ENCODE measurements around the gene BOD1L1. TPM values are rescaled to one million over a fixed set of nuclear protein-coding genes. Genes with fewer than 3 reads are reported as not detected.

The BOD1L1 gene
- total RNA-seq, 2 experiments from 2014 or later, result 39.3 to 39.6 TPM

- no peak overlapping the region for H3K4me3 ChIP-seq (ENCODE audit: low read length)
- no peak overlapping the region for H3K4me3 Mint-ChIP-seq
- no peaks in the 10 kb centered on the region for H3K9me3 ChIP-seq (ENCODE audit: control insufficient read depth in 1 of 2, insufficient read depth in 1 of 2, low read length in 2 of 2)
- DNase-seq (peak in 3 of 14 experiments; percentile 18 to 31 (median 28)), ATAC-seq (ENCODE audit: poor library complexity) (no peak)
- H3K36me3 Mint-ChIP-seq (ENCODE audit: low read depth), result peaks cover 87% of the 10 kb centered on the region
- no peak overlapping the region for H3K27ac Mint-ChIP-seq
- no peak overlapping the region for H3K27ac ChIP-seq (ENCODE audit: low read depth in 1 of 2, low read length in 2 of 2)
- CTCF ChIA-PET, result no interaction called here
- H3K4me1 ChIP-seq (ENCODE audit: insufficient read depth, low read length), result no peaks in the 10 kb centered on the region
- peaks cover 84% of the 10 kb centered on the region for H3K36me3 ChIP-seq (ENCODE audit: insufficient read depth, low read length)
- intact Hi-C loops (cut with DNase I, micrococcal nuclease), result no loop called here
- POLR2A ChIA-PET, result no interaction called here
- no peaks in the 10 kb centered on the region for H3K27me3 ChIP-seq (ENCODE audit: control insufficient read depth in 1 of 2, insufficient read depth in 2 of 2, low read length in 2 of 2)
- H3K9me3 Mint-ChIP-seq, result no peaks in the 10 kb centered on the region
- H3K27me3 Mint-ChIP-seq, result no peaks in the 10 kb centered on the region
- no peak for TF ChIP-seq CTCF (IDR thresholded peaks at IDR 0.05)
- peaks cover 27% of the 10 kb centered on the region for H3K4me1 Mint-ChIP-seq (ENCODE audit: low read depth)
These were observed 12.4 kb downstream of the BOD1L1 start for GRCh38 chr4:13615161-13615560.

DNA sequence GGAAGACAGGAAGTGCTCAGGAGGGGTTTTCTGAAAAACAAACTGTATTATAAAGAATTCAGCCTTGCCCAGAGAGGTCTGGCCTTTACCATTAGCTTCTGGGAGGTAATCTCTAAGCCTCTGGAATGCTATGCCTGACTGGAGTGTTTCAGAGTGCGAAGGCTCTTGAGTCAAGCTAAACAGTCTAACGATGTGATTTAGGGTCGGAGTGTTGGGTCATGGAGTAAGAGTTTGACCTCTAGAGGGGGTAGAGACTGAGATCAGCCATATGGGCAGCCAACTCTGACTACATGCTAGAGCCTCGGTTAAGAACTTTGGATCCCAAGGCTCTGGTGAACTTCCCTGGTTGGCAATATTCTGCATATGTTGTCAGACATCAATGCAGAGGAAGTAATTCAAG, 15.0 kb downstream of the BOD1L1 start:
- ChIA-PET POLR2A (no interaction called here), CTCF (interaction anchor here (1.1 to 1.7 kb wide), 2 partner anchors 15 to 42 kb away, joined by 3 to 4 read pairs; partner anchors contain the start of gene BOD1L1)
- H3K9me3 Mint-ChIP-seq, result no peaks in the 10 kb centered on the region
- Histone ChIP-seq H3K4me1 (ENCODE audit: insufficient read depth, low read length) (no peaks in the 10 kb centered on the region), H3K9me3 (ENCODE audit: control insufficient read depth in 1 of 2, insufficient read depth in 1 of 2, low read length in 2 of 2) (no peaks in the 10 kb centered on the region), H3K4me3 (ENCODE audit: low read length) (no peak overlapping the region), H3K36me3 (ENCODE audit: insufficient read depth, low read length) (peaks cover 85% of the 10 kb centered on the region), H3K27ac (ENCODE audit: low read depth in 1 of 2, low read length in 2 of 2) (no peak overlapping the region), H3K27me3 (ENCODE audit: control insufficient read depth in 1 of 2, insufficient read depth in 2 of 2, low read length in 2 of 2) (no peaks in the 10 kb centered on the region)
- H3K36me3 Mint-ChIP-seq (ENCODE audit: low read depth), result peaks cover 93% of the 10 kb centered on the region
- TF ChIP-seq CTCF (IDR thresholded peaks at IDR 0.05), result no peak
- H3K4me1 Mint-ChIP-seq (ENCODE audit: low read depth), result peaks cover 22% of the 10 kb centered on the region
- intact Hi-C loops (cut with DNase I, micrococcal nuclease), result no loop called here
- H3K27ac Mint-ChIP-seq, result no peak overlapping the region
- ATAC-seq (ENCODE audit: poor library complexity) (no peak), DNase-seq (no peak)
- no peaks in the 10 kb centered on the region for H3K27me3 Mint-ChIP-seq
- no peak overlapping the region for H3K4me3 Mint-ChIP-seq

- Histone ChIP-seq H3K4me3 (ENCODE audit: low read length) (no peak overlapping the region), H3K36me3 (ENCODE audit: insufficient read depth, low read length) (peaks cover 89% of the 10 kb centered on the region), H3K9me3 (ENCODE audit: control insufficient read depth in 1 of 2, insufficient read depth in 1 of 2, low read length in 2 of 2) (no peaks in the 10 kb centered on the region), H3K4me1 (ENCODE audit: insufficient read depth, low read length) (no peaks in the 10 kb centered on the region), H3K27ac (ENCODE audit: low read depth in 1 of 2, low read length in 2 of 2) (no peak overlapping the region), H3K27me3 (ENCODE audit: control insufficient read depth in 1 of 2, insufficient read depth in 2 of 2, low read length in 2 of 2) (no peaks in the 10 kb centered on the region)
- H3K27ac Mint-ChIP-seq, result no peak overlapping the region
- POLR2A ChIA-PET, result interaction anchor here (0.8 kb wide), 1 partner anchor 32 kb away, joined by 3 read pairs; no protein-coding TSS in a partner anchor
- H3K4me1 Mint-ChIP-seq (ENCODE audit: low read depth), result peaks cover 12% of the 10 kb centered on the region
- no peak for ATAC-seq (ENCODE audit: poor library complexity)
- peaks cover 94% of the 10 kb centered on the region for H3K36me3 Mint-ChIP-seq (ENCODE audit: low read depth)
- H3K9me3 Mint-ChIP-seq, result no peaks in the 10 kb centered on the region
- intact Hi-C loops (cut with DNase I, micrococcal nuclease), result loop anchor here in 1 of 2 experiments (2.0 kb wide), 1 partner anchor 21 kb away; no protein-coding TSS in a partner anchor
- CTCF ChIA-PET, result no interaction called here
- no peak for TF ChIP-seq CTCF (IDR thresholded peaks at IDR 0.05)
- H3K4me3 Mint-ChIP-seq, result no peak overlapping the region
- H3K27me3 Mint-ChIP-seq, result no peaks in the 10 kb centered on the region
- no peak for DNase-seq
These were observed 16.2 kb downstream of the BOD1L1 start for GRCh38 chr4:13611283-13611842.
